Mesenchymal stem cell (in vitro differentiated cells and primary cell): ENCODE data around the gene NPHP1. TPM values are rescaled to one million over a fixed set of nuclear protein-coding genes. Genes with fewer than 3 reads are reported as not detected.
"Not testable (repeated sequence)": the region's sequence is repeated elsewhere in the genome, so short reads cannot be mapped to it uniquely, and the experiment has no call there.

Experiments
- DNase-seq: peaks from one replicate; pipeline ENCODE4 v3.0.0-alpha.2; 2013
- H2AFZ ChIP-seq: one replicate; pipeline ENCODE4 v1.6.1; 2013; ENCODE audit warnings: low read depth, mild to moderate bottlenecking, control low read depth, inconsistent platforms, low read length, moderate library complexity
- H2AK5ac ChIP-seq: 2 replicates; pipeline ENCODE4 v1.6.1; 2013; ENCODE audit warnings: low read length, moderate library complexity, mild to moderate bottlenecking, inconsistent platforms; ENCODE audit not compliant: severe bottlenecking
- H2BK120ac ChIP-seq: one replicate; pipeline ENCODE4 v1.6.1; 2013; ENCODE audit warnings: low read depth, mild to moderate bottlenecking, inconsistent platforms, low read length, moderate library complexity
- H2BK12ac ChIP-seq, 2 experiments: one replicate each; pipeline ENCODE4 v1.6.1; 2013; ENCODE audit warnings: inconsistent platforms in 2 of 2, low read length in 2 of 2, mild to moderate bottlenecking in 2 of 2, moderate library complexity in 2 of 2, control low read depth in 1 of 2
- H2BK15ac ChIP-seq: one replicate; pipeline ENCODE4 v1.6.1; 2013; ENCODE audit warnings: mild to moderate bottlenecking, low read depth, inconsistent platforms; ENCODE audit not compliant: poor library complexity, severe bottlenecking
- H2BK5ac ChIP-seq: 2 replicates; pipeline ENCODE4 v1.6.1; 2013; ENCODE audit warnings: low read depth, mild to moderate bottlenecking, low read length, control low read depth, inconsistent platforms; ENCODE audit not compliant: poor library complexity, severe bottlenecking
- H3K14ac ChIP-seq, 2 experiments: one replicate each; pipeline ENCODE4 v1.6.1; 2013; ENCODE audit warnings: inconsistent platforms in 2 of 2, low read length in 2 of 2, control low read depth in 1 of 2, mild to moderate bottlenecking in 1 of 2, moderate library complexity in 1 of 2
- H3K18ac ChIP-seq, 2 experiments: one replicate each; pipeline ENCODE4 v1.6.1; 2013; ENCODE audit warnings: inconsistent platforms in 2 of 2, low read length in 2 of 2, control low read depth in 1 of 2, low read depth in 1 of 2, mild to moderate bottlenecking in 1 of 2
- H3K23ac ChIP-seq, 2 experiments: one replicate each; pipeline ENCODE4 v1.6.1; 2013; ENCODE audit warnings: inconsistent platforms in 2 of 2, low read length in 2 of 2, mild to moderate bottlenecking in 2 of 2, moderate library complexity in 2 of 2, control low read depth in 1 of 2
- H3K27ac ChIP-seq: 2 replicates; pipeline ENCODE4 v1.5.1; 2013; ENCODE audit warnings: mild to moderate bottlenecking, moderate library complexity, low read length, control low read depth, inconsistent platforms; ENCODE audit not compliant: poor library complexity, severe bottlenecking
- H3K27me3 ChIP-seq, 2 experiments: 2 replicates each; pipeline versions ENCODE4 v1.6.1 to v1.7.0; 2013; ENCODE audit warnings: low read length in 2 of 2, mild to moderate bottlenecking in 2 of 2, moderate library complexity in 2 of 2, control low read depth in 1 of 2, inconsistent platforms in 1 of 2; ENCODE audit not compliant: control insufficient read depth in 1 of 2, insufficient read depth in 1 of 2
- H3K36me3 ChIP-seq, 2 experiments: 2 replicates each; pipeline versions ENCODE4 v1.6.1 to v1.7.0; 2013; ENCODE audit warnings: low read length in 2 of 2, control low read depth in 1 of 2, inconsistent platforms in 1 of 2, low read depth in 1 of 2, mild to moderate bottlenecking in 1 of 2; ENCODE audit not compliant: insufficient read depth in 2 of 2, control insufficient read depth in 1 of 2
- H3K4ac ChIP-seq, 2 experiments: one replicate each; pipeline ENCODE4 v1.6.1; 2013; ENCODE audit warnings: inconsistent platforms in 2 of 2, low read length in 2 of 2, mild to moderate bottlenecking in 2 of 2, moderate library complexity in 2 of 2, control low read depth in 1 of 2, low read depth in 1 of 2
- H3K4me1 ChIP-seq: 2 replicates; pipeline ENCODE4 v1.6.1; 2013; ENCODE audit warnings: low read depth, low read length, control low read depth; ENCODE audit not compliant: control insufficient read depth, insufficient read depth
- H3K4me2 ChIP-seq: 2 replicates; pipeline ENCODE4 v1.6.1; 2013; ENCODE audit warnings: low read length, mild to moderate bottlenecking, inconsistent platforms; ENCODE audit not compliant: poor library complexity, severe bottlenecking
- H3K4me3 ChIP-seq, 2 experiments: 2 replicates each; pipeline versions ENCODE4 v1.5.1 to v1.7.0; 2013; ENCODE audit warnings: low read length in 2 of 2, mild to moderate bottlenecking in 2 of 2, control low read depth in 1 of 2, low read depth in 1 of 2; ENCODE audit not compliant: insufficient read depth in 1 of 2
- H3K79me1 ChIP-seq: replicated peaks from 2 replicates; pipeline ENCODE4 v1.6.1; 2013; ENCODE audit warnings: mild to moderate bottlenecking, control low read depth, low read length, inconsistent platforms; ENCODE audit not compliant: poor library complexity, severe bottlenecking
- H3K9ac ChIP-seq: 2 replicates; pipeline ENCODE4 v1.7.0; 2013; ENCODE audit warnings: mild to moderate bottlenecking, low read length, moderate library complexity
- H3K9me3 ChIP-seq: 2 replicates; pipeline ENCODE4 v1.7.0; 2013; ENCODE audit warnings: mild to moderate bottlenecking, low read length; ENCODE audit not compliant: control insufficient read depth
- H4K8ac ChIP-seq: one replicate; pipeline ENCODE4 v1.6.1; 2013; ENCODE audit warnings: inconsistent platforms, mild to moderate bottlenecking, low read length, moderate library complexity
- H4K91ac ChIP-seq: one replicate; pipeline ENCODE4 v1.6.1; 2013; ENCODE audit warnings: mild to moderate bottlenecking, low read length, inconsistent platforms
- WGBS: methylation state at CpG from one replicate; pipeline ENCODE4 v1.1.7; 2013; ENCODE audit warnings: mixed read lengths; 5-methylcytosine and 5-hydroxymethylcytosine counted together
- small RNA-seq: library from polyadenylated mRNA; stranded (forward); fragments of <200 nt; extraction: miRNeasy Mini kit (QIAGEN cat#:217004); gene quantifications from one replicate; pipeline ENCODE3, GENCODE V24; 2013; ENCODE audit warnings: low read depth

Gene NPHP1

DNA sequence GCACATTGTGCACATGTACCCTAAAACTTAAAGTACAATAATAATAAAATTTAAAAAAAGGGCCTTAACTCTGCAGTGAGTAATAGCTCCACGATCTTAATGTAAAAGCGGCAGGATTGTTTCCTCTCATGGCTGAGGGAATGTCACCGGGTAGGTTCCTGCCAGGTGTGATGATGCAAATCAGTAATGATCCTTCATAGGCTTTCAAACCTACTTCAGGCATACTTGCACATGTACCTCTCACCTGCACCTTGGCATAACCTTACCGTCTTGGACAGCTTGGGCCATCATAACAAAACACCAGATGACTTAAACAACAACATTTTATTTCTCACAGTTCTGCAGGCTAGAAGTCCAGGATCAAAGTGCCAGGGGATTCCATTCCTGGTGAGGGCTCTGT lies 128.9 kb downstream of the NPHP1 start:
- not testable (repeated sequence) for H3K9ac ChIP-seq, H4K8ac ChIP-seq, H2BK5ac ChIP-seq, DNase-seq, H3K27me3 ChIP-seq, H3K27ac ChIP-seq, H3K4me1 ChIP-seq, H3K36me3 ChIP-seq, H2BK12ac ChIP-seq, H3K4me2 ChIP-seq, H2AK5ac ChIP-seq, H2BK15ac ChIP-seq, H2AFZ ChIP-seq, H3K14ac ChIP-seq, H3K23ac ChIP-seq, H3K4ac ChIP-seq, H3K4me3 ChIP-seq, H4K91ac ChIP-seq, H3K79me1 ChIP-seq, H2BK120ac ChIP-seq, H3K9me3 ChIP-seq, H3K18ac ChIP-seq
- WGBS: no CpG with 5 or more reads among the region's 4 CpGs

Small RNAs within 50 kb of the gene (small RNA-seq; reads per million reads assigned to genes)
- not detected for gene MIR4436B1
